PC-9 (cell line): ENCODE data around the gene ZNF888.

Experiments
- CTCF ChIP-seq: fragments of 200-600 bp; sonication (generic); conservative IDR thresholded peaks from 2 replicates; pipeline ENCODE4 v1.6.1; 2017; ENCODE audit warnings: mixed run types, antibody characterized with exemption, mild to moderate bottlenecking, moderate library complexity
- EZH2 ChIP-seq: fragments of 200-600 bp; sonication (generic); IDR thresholded peaks from 2 replicates; pipeline ENCODE4 v1.8.0; 2017; ENCODE audit warnings: antibody characterized with exemption, low read depth

- TF ChIP-seq EZH2 = no peak
- TF ChIP-seq CTCF = no peak
These were observed 12.6 kb downstream of the ZNF888 start for GRCh38 chr19:52910648-52911047.
